ENCODE results near the gene IL17RE. TPM values are rescaled to one million over a fixed set of nuclear protein-coding genes. Genes with fewer than 3 reads are reported as not detected.

IL17RE gene
- total and polyA plus RNA-seq, 9 of the 15 experiments (the other 6 are each of a cell fraction or from before 2014, with no cell fraction given): 0.32 to 1.9 (median 0.51) TPM; not detected in 4

DNA sequence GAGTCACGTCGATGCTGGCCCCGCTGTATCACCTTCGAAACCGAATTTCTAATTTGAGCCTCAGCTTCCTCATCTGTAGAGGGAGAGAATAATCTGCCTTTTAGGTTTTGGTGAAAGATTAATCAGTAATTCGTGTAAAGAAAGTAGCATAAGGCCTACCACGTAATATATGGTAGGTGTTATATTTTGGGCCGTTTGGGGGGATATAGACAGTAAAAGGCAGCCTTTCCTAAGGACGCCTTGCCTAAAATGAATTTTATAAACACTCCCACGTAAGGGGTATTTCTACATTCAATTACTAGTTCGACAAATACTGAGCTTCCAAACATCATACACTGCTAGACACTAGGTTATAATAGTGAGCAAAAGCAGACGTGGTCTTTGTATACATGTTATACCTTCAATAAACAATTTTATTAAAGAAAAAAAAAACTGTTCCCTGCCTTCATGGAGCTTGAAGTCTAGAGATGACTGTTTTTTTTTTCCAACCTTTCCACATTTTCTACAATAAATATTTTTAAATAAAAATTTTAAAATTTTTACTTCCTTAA lies 11.5 kb upstream of the IL17RE start (continued):
- TF ChIP-seq SNRNP70 (optimal IDR thresholded peaks at IDR 0.05; ENCODE audit: low read depth, low read length) (no peak), ZNF134 (CRISPR knock-in tag; conservative IDR thresholded peaks at IDR 0.05) (no peak), POLR3G (IDR thresholded peaks at IDR 0.05; ENCODE audit: extremely low read depth, insufficient read length, insufficient replicate concordance) (no peak), KAT2B (IDR thresholded peaks at IDR 0.05; ENCODE audit: low read depth, low read length) (no peak), ZNF24 (IDR thresholded peaks at IDR 0.05) (no peak), SNAPC5 (CRISPR knock-in tag; IDR thresholded peaks at IDR 0.05) (no peak), MED1 (CRISPR knock-in tag; IDR thresholded peaks at IDR 0.05; ENCODE audit: borderline replicate concordance) (no peak), NFRKB (IDR thresholded peaks at IDR 0.05; ENCODE audit: low read depth) (0 out of 2 replicates have a peak, but pooled peaks have one; percentile 10), ERF (CRISPR knock-in tag; IDR thresholded peaks at IDR 0.05) (no peak), ZZZ3 (IDR thresholded peaks at IDR 0.05) (no peak), KLF10 (CRISPR knock-in tag; IDR thresholded peaks at IDR 0.05) (no peak)
- TF ChIP-seq, protein P1, sequence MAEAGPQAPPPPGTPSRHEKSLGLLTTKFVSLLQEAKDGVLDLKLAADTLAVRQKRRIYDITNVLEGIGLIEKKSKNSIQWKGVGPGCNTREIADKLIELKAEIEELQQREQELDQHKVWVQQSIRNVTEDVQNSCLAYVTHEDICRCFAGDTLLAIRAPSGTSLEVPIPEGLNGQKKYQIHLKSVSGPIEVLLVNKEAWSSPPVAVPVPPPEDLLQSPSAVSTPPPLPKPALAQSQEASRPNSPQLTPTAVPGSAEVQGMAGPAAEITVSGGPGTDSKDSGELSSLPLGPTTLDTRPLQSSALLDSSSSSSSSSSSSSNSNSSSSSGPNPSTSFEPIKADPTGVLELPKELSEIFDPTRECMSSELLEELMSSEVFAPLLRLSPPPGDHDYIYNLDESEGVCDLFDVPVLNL (CRISPR knock-in tag; IDR thresholded peaks at IDR 0.05; ENCODE audit: low read depth): no peak
- TF ChIP-seq, protein P2, sequence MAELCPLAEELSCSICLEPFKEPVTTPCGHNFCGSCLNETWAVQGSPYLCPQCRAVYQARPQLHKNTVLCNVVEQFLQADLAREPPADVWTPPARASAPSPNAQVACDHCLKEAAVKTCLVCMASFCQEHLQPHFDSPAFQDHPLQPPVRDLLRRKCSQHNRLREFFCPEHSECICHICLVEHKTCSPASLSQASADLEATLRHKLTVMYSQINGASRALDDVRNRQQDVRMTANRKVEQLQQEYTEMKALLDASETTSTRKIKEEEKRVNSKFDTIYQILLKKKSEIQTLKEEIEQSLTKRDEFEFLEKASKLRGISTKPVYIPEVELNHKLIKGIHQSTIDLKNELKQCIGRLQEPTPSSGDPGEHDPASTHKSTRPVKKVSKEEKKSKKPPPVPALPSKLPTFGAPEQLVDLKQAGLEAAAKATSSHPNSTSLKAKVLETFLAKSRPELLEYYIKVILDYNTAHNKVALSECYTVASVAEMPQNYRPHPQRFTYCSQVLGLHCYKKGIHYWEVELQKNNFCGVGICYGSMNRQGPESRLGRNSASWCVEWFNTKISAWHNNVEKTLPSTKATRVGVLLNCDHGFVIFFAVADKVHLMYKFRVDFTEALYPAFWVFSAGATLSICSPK (IDR thresholded peaks at IDR 0.05; ENCODE audit: borderline replicate concordance): no peak
- TF ChIP-seq, protein P3, sequence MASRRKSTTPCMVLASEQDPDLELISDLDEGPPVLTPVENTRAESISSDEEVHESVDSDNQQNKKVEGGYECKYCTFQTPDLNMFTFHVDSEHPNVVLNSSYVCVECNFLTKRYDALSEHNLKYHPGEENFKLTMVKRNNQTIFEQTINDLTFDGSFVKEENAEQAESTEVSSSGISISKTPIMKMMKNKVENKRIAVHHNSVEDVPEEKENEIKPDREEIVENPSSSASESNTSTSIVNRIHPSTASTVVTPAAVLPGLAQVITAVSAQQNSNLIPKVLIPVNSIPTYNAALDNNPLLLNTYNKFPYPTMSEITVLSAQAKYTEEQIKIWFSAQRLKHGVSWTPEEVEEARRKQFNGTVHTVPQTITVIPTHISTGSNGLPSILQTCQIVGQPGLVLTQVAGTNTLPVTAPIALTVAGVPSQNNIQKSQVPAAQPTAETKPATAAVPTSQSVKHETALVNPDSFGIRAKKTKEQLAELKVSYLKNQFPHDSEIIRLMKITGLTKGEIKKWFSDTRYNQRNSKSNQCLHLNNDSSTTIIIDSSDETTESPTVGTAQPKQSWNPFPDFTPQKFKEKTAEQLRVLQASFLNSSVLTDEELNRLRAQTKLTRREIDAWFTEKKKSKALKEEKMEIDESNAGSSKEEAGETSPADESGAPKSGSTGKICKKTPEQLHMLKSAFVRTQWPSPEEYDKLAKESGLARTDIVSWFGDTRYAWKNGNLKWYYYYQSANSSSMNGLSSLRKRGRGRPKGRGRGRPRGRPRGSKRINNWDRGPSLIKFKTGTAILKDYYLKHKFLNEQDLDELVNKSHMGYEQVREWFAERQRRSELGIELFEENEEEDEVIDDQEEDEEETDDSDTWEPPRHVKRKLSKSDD (conservative IDR thresholded peaks at IDR 0.05; ENCODE audit: low read length): 0 out of 2 replicates have a peak, but pooled peaks have one; percentile 3
- TF ChIP-seq, protein P4, sequence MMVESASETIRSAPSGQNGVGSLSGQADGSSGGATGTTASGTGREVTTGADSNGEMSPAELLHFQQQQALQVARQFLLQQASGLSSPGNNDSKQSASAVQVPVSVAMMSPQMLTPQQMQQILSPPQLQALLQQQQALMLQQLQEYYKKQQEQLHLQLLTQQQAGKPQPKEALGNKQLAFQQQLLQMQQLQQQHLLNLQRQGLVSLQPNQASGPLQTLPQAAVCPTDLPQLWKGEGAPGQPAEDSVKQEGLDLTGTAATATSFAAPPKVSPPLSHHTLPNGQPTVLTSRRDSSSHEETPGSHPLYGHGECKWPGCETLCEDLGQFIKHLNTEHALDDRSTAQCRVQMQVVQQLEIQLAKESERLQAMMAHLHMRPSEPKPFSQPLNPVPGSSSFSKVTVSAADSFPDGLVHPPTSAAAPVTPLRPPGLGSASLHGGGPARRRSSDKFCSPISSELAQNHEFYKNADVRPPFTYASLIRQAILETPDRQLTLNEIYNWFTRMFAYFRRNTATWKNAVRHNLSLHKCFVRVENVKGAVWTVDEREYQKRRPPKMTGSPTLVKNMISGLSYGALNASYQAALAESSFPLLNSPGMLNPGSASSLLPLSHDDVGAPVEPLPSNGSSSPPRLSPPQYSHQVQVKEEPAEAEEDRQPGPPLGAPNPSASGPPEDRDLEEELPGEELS (CRISPR knock-in tag; IDR thresholded peaks at IDR 0.05; ENCODE audit: borderline replicate concordance): 0 out of 2 replicates have a peak, but pooled peaks have one; percentile 16
- TF ChIP-seq, protein P5, sequence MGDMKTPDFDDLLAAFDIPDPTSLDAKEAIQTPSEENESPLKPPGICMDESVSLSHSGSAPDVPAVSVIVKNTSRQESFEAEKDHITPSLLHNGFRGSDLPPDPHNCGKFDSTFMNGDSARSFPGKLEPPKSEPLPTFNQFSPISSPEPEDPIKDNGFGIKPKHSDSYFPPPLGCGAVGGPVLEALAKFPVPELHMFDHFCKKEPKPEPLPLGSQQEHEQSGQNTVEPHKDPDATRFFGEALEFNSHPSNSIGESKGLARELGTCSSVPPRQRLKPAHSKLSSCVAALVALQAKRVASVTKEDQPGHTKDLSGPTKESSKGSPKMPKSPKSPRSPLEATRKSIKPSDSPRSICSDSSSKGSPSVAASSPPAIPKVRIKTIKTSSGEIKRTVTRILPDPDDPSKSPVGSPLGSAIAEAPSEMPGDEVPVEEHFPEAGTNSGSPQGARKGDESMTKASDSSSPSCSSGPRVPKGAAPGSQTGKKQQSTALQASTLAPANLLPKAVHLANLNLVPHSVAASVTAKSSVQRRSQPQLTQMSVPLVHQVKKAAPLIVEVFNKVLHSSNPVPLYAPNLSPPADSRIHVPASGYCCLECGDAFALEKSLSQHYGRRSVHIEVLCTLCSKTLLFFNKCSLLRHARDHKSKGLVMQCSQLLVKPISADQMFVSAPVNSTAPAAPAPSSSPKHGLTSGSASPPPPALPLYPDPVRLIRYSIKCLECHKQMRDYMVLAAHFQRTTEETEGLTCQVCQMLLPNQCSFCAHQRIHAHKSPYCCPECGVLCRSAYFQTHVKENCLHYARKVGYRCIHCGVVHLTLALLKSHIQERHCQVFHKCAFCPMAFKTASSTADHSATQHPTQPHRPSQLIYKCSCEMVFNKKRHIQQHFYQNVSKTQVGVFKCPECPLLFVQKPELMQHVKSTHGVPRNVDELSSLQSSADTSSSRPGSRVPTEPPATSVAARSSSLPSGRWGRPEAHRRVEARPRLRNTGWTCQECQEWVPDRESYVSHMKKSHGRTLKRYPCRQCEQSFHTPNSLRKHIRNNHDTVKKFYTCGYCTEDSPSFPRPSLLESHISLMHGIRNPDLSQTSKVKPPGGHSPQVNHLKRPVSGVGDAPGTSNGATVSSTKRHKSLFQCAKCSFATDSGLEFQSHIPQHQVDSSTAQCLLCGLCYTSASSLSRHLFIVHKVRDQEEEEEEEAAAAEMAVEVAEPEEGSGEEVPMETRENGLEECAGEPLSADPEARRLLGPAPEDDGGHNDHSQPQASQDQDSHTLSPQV (IDR thresholded peaks at IDR 0.05): 0 out of 2 replicates have a peak, but pooled peaks have one; percentile 14

Data from K562 (cell line).